GM12892 (cell line): ENCODE results near the gene PARVB.

Experiments
- DNase-seq: peaks from one replicate; pipeline ENCODE4 v3.0.0; 2011; ENCODE audit not compliant: insufficient read length
- FAIRE-seq: peaks from 2 replicates; lab custom pipeline; 2011; peaks lifted over from hg19 to GRCh38; lab: Jason Lieb, UNC
- POLR2A ChIP-seq: IDR thresholded peaks from 2 replicates; pipeline ENCODE4 v1.6.1; 2011; ENCODE audit warnings: low read depth, low read length, control low read depth
- POLR2AphosphoS5 ChIP-seq: IDR thresholded peaks from 2 replicates; pipeline ENCODE4 v1.6.1; 2011; ENCODE audit warnings: low read depth, low read length, control low read depth
- TAF1 ChIP-seq: IDR thresholded peaks from 2 replicates; pipeline ENCODE4 v1.6.1; 2011; ENCODE audit warnings: low read depth, mild to moderate bottlenecking, control low read depth, low read length, borderline replicate concordance

Gene PARVB

GRCh38 chr22:44204739-44205515, 180.8 kb downstream of the PARVB start:
- no peak for FAIRE-seq
- no peak for DNase-seq
- TF ChIP-seq POLR2AphosphoS5: no peak

DNA sequence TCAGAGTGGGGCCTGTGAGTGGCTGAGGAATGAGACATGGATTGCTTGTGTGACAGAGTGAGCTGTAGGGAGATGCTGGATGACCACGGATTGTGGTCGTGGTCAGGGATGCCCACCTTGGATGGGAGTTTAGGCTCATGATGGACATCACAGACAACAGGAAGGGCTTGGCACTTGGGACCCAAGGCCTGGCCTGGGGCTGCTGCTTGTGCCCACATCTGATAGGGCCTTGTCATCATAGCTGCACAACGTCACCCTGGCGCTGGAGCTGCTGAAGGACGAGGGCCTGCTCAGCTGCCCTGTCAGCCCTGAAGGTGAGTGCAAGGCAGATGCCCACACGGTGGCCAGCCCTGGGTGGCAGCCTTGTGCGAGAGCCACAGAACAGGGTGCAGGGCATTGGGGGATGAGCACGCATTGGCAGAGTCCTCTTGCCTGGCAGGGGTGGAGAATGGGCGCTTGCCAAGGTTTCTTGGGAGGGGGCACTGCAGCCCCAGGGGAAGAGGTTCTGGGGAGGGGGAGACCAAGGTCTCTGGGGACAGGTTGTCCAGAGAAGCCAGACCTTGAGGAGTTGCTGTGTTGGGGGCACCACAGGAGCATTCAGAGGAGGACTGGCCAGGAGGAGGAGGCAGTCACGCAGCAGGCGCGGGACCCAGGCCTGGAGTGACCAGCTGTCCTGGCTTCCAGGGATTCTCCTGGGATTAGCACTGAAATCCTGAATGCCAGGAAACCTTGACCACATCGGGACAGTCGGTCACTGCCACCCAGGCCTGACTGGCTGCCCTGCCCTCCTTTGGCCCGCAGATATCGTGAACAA, 181.6 kb downstream of the PARVB start:
- no peak for DNase-seq
- TF ChIP-seq TAF1 (no peak), POLR2AphosphoS5 (no peak), POLR2A (no peak)
- no peak for FAIRE-seq

DNA sequence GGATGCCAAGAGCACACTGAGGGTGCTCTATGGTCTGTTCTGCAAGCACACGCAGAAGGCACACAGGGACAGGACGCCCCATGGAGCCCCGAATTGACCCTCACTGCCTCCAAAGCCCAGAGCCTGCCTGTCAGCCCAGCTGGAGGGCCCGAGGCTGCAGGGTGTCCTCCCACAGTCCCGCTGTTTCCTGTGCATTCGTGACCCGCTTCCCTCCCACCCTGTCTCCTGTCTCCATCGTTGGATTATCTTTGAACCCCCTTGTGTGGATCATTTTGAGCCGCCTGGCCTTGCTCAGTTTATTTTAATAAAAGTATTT, 182.2 kb downstream of the PARVB start:
- TF ChIP-seq TAF1 (no peak), POLR2A (no peak), POLR2AphosphoS5 (no peak)
- FAIRE-seq (no peak), DNase-seq (no peak)

- FAIRE-seq (no peak), DNase-seq (no peak)
- TF ChIP-seq POLR2AphosphoS5 (no peak), POLR2A (no peak), TAF1 (no peak)
These were observed 182.6 kb downstream of the PARVB start for GRCh38 chr22:44206696-44207095.

DNA sequence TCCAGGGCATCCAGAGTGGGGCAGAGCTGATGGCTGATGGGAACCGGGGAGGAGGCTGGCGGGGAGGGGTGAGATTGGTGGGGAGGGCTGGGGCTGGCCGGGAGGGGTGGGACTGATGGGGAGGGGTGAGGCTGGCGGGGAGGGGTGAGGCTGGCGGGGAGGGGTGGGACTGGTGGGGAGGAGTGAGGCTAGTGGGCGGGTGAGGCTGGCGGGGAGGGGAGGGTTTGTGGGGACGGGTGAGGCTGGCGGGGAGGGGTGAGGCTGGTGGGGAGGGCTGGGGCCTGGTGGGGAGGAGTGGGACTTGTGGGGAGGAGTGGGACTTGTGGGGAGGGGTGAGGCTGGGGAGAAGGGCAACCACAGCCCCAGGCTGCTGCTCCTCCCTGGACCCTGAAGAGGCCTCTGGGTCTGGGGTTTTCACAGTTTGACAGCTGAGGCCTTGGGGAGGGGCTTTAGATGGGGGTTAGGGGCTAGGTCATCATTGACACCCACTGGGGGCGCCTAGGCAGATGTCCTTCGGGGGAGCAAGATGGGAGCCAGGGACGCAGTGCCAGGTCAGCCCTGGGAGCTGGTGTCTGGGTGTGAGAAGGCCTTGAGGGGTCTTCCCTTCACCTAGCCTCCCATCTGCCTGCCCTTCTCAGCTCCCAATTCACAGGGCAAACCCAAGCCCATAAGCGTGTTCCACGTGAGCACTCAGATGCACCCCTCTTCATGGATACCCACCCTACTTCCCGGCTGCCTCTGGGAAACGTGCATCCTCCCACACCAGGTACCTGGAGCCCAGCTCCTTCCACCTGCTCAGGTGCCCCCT, 183.3 kb downstream of the PARVB start:
- DNase-seq (no peak), FAIRE-seq (no peak)
- TF ChIP-seq POLR2AphosphoS5: no peak
- TF ChIP-seq POLR2A: no peak
- no peak for TF ChIP-seq TAF1

- DNase-seq: no peak
- TF ChIP-seq POLR2A (no peak), TAF1 (no peak), POLR2AphosphoS5 (no peak)
- FAIRE-seq: no peak
These were observed 183.8 kb downstream of the PARVB start for GRCh38 chr22:44207981-44208317.

- no peak for DNase-seq
- no peak for TF ChIP-seq POLR2A
- no peak for TF ChIP-seq POLR2AphosphoS5
- no peak for TF ChIP-seq TAF1
- FAIRE-seq: no peak
These were observed 185.2 kb downstream of the PARVB start for GRCh38 chr22:44209343-44209742.

GRCh38 chr22:44210722-44211121, 186.6 kb downstream of the PARVB start:
- TF ChIP-seq POLR2AphosphoS5: no peak
- no peak for TF ChIP-seq POLR2A
- no peak for TF ChIP-seq TAF1
- no peak for FAIRE-seq
- DNase-seq: no peak

GRCh38 chr22:44211256-44211945, 187.3 kb downstream of the PARVB start:
- no peak for TF ChIP-seq POLR2A
- TF ChIP-seq TAF1: no peak
- TF ChIP-seq POLR2AphosphoS5: no peak
- DNase-seq: no peak
- FAIRE-seq: no peak

- FAIRE-seq: no peak
- DNase-seq: no peak
- TF ChIP-seq TAF1 (no peak), POLR2AphosphoS5 (no peak), POLR2A (no peak)
These were observed 188.1 kb downstream of the PARVB start for GRCh38 chr22:44211946-44212930.
